HEK293 (cell line): Measurements from ENCODE around the gene DDX25.

Experiments used
- BCL11B ChIP-seq: fragments of 450-650 bp; formaldehyde crosslinking; IDR thresholded peaks from 2 replicates; pipeline ENCODE4 v1.5.1; 2016; ENCODE audit warnings: low read depth, missing biosample characterization, missing genetic modification characterization
- GLI2 ChIP-seq: fragments of 450-650 bp; formaldehyde crosslinking; IDR thresholded peaks from 2 replicates; pipeline ENCODE4; 2017; ENCODE audit warnings: missing biosample characterization, missing genetic modification characterization, low read depth, borderline replicate concordance
- ZBTB7A ChIP-seq: fragments of 450-650 bp; formaldehyde crosslinking; IDR thresholded peaks from 2 replicates; pipeline ENCODE4 v1.5.1; 2016; ENCODE audit warnings: low read depth, missing biosample characterization, missing genetic modification characterization
- ZNF121 ChIP-seq: fragments of 450-650 bp; formaldehyde crosslinking; IDR thresholded peaks from 2 replicates; pipeline ENCODE4 v1.5.1; 2016; ENCODE audit warnings: missing biosample characterization, missing genetic modification characterization

DNA sequence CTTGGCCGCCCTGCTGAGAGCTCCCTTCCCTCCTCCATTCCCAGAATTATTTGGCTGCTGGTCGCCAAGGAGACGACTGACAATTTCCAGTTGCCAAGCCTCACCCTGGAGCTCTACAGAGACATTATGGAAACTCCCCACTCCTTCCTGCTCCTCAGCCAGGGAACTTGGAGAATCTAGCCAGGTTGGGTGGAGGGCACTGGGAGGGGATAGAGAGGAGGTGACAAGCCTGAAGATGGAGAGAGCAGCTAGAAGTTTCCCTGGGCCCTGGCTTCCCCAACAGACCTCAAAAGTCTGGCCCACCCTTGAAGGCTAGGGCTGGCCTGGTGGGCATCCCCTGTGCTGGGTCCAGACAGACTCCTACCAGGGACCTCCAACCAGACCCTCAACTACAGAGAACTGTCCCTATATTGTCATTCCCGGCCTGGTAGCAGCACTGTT lies 34.8 kb downstream of the DDX25 start:
- TF ChIP-seq ZBTB7A (tag by site-specific recombination) (no peak), GLI2 (tag by site-specific recombination) (no peak), BCL11B (tag by site-specific recombination) (no peak), ZNF121 (no peak)
